ENCODE measurements around the gene PHKG2.
A peak's percentile ranks its signal among the peaks of the same experiment; 100 is the strongest.

Gene PHKG2

GRCh38 chr16:30786115-30786935 is 38.1 kb downstream of the PHKG2 start:
- Histone ChIP-seq H3K9me2 (replicated peaks; ENCODE audit: low read depth, low read length) (no peaks in the 10 kb centered on the region), H3K27me3 (ENCODE audit: insufficient read depth, low read length, poor library complexity, severe bottlenecking) (no peaks in the 10 kb centered on the region), H3K9ac (ENCODE audit: low read depth, low read length, poor library complexity, severe bottlenecking) (peak overlapping the region; percentile 84), H3K79me2 (ENCODE audit: insufficient read depth, low read length) (peaks cover 23% of the 10 kb centered on the region), H3K36me3 (ENCODE audit: insufficient read depth, low read length) (peaks cover 16% of the 10 kb centered on the region; the same call in 1 of the 2 replicates), H3K9me3 (ENCODE audit: insufficient read depth, low read depth, low read length) (no peaks in the 10 kb centered on the region), H3K4me3 (ENCODE audit: low read length, poor library complexity, severe bottlenecking) (peak overlapping the region; percentile 79), H4K20me1 (ENCODE audit: insufficient read depth, low read length, poor library complexity, severe bottlenecking) (no peaks in the 10 kb centered on the region), H3F3A (ENCODE audit: low read depth) (no peaks in the 10 kb centered on the region), H3K4me1 (ENCODE audit: insufficient read depth, low read length, poor library complexity, severe bottlenecking) (peaks cover 14% of the 10 kb centered on the region), H3K4me2 (ENCODE audit: low read depth, low read length, poor library complexity, severe bottlenecking) (peak overlapping the region; percentile 90), H2AFZ (ENCODE audit: low read length) (peak overlapping the region; percentile 43; the same call in 1 of the 2 replicates)
- no peak for TF ChIP-seq CTCF (conservative IDR thresholded peaks at IDR 0.05; ENCODE audit: low read length)
- TF ChIP-seq EZH2phosphoT487 (IDR thresholded peaks at IDR 0.05; ENCODE audit: borderline replicate concordance): no peak

- peaks cover 23% of the 10 kb centered on the region for H3K79me2 ChIP-seq (ENCODE audit: insufficient read depth, low read length)
- H3K9me2 ChIP-seq (replicated peaks; ENCODE audit: low read depth, low read length): no peaks in the 10 kb centered on the region
- peak within 1 kb of the TSS; percentile 79 for H3K4me3 ChIP-seq (ENCODE audit: low read length, poor library complexity, severe bottlenecking)
- peak within 1 kb of the TSS; percentile 84 for H3K9ac ChIP-seq (ENCODE audit: low read depth, low read length, poor library complexity, severe bottlenecking)
- H3K36me3 ChIP-seq (ENCODE audit: insufficient read depth, low read length): peaks cover 14% of the 10 kb centered on the region; the same call in 1 of the 2 replicates
- TF ChIP-seq EZH2phosphoT487 (IDR thresholded peaks at IDR 0.05; ENCODE audit: borderline replicate concordance) (no peak), CTCF (conservative IDR thresholded peaks at IDR 0.05; ENCODE audit: low read length) (no peak)
- H3F3A ChIP-seq (ENCODE audit: low read depth): no peaks in the 10 kb centered on the region
- no peaks in the 10 kb centered on the region for H3K9me3 ChIP-seq (ENCODE audit: insufficient read depth, low read depth, low read length)
- H3K4me2 ChIP-seq (ENCODE audit: low read depth, low read length, poor library complexity, severe bottlenecking): peak within 1 kb of the TSS; percentile 90
- peaks cover 14% of the 10 kb centered on the region for H3K4me1 ChIP-seq (ENCODE audit: insufficient read depth, low read length, poor library complexity, severe bottlenecking)
- no peaks in the 10 kb centered on the region for H4K20me1 ChIP-seq (ENCODE audit: insufficient read depth, low read length, poor library complexity, severe bottlenecking)
- peak within 1 kb of the TSS; percentile 97 for H2AFZ ChIP-seq (ENCODE audit: low read length)
- H3K27me3 ChIP-seq (ENCODE audit: insufficient read depth, low read length, poor library complexity, severe bottlenecking): no peaks in the 10 kb centered on the region
Measured at GRCh38 chr16:30786936-30787612, 38.8 kb downstream of the PHKG2 start, which contains the start of gene ZNF629. ZNF629 (minus strand) TSS chr16:30787205; CDS start chr16:30784482, 2,723 bp downstream.

- TF ChIP-seq EZH2phosphoT487 (IDR thresholded peaks at IDR 0.05; ENCODE audit: borderline replicate concordance) (no peak), CTCF (conservative IDR thresholded peaks at IDR 0.05; ENCODE audit: low read length) (no peak)
- H3K27me3 ChIP-seq (ENCODE audit: insufficient read depth, low read length, poor library complexity, severe bottlenecking): no peaks in the 10 kb centered on the region
- no peaks in the 10 kb centered on the region for H3K9me2 ChIP-seq (replicated peaks; ENCODE audit: low read depth, low read length)
- H3K4me2 ChIP-seq (ENCODE audit: low read depth, low read length, poor library complexity, severe bottlenecking): peak overlapping the region; percentile 84
- H3K79me2 ChIP-seq (ENCODE audit: insufficient read depth, low read length): peaks cover 23% of the 10 kb centered on the region
- no peaks in the 10 kb centered on the region for H3K9me3 ChIP-seq (ENCODE audit: insufficient read depth, low read depth, low read length)
- peak overlapping the region; percentile 97 for H2AFZ ChIP-seq (ENCODE audit: low read length)
- H3K4me3 ChIP-seq (ENCODE audit: low read length, poor library complexity, severe bottlenecking): peak overlapping the region; percentile 79
- peaks cover 14% of the 10 kb centered on the region for H3K4me1 ChIP-seq (ENCODE audit: insufficient read depth, low read length, poor library complexity, severe bottlenecking)
- H3K9ac ChIP-seq (ENCODE audit: low read depth, low read length, poor library complexity, severe bottlenecking): peak overlapping the region; percentile 84
- no peaks in the 10 kb centered on the region for H4K20me1 ChIP-seq (ENCODE audit: insufficient read depth, low read length, poor library complexity, severe bottlenecking)
- peaks cover 8% of the 10 kb centered on the region; the same call in 1 of the 2 replicates for H3K36me3 ChIP-seq (ENCODE audit: insufficient read depth, low read length)
- H3F3A ChIP-seq (ENCODE audit: low read depth): no peaks in the 10 kb centered on the region
Measured at GRCh38 chr16:30787613-30788378, 39.6 kb downstream of the PHKG2 start.
